HG03575 (cell line): Measurements from ENCODE around the gene SPINK4.

Experiments used
- ATAC-seq: cut with Tn5 transposase; IDR thresholded peaks from one replicate; pipeline ENCODE4 v1.9.1; 2021; ENCODE audit not compliant: unreplicated experiment, insufficient number of reproducible peaks, low FRiP score; ENCODE audit errors: extremely low read depth

SPINK4 gene

DNA sequence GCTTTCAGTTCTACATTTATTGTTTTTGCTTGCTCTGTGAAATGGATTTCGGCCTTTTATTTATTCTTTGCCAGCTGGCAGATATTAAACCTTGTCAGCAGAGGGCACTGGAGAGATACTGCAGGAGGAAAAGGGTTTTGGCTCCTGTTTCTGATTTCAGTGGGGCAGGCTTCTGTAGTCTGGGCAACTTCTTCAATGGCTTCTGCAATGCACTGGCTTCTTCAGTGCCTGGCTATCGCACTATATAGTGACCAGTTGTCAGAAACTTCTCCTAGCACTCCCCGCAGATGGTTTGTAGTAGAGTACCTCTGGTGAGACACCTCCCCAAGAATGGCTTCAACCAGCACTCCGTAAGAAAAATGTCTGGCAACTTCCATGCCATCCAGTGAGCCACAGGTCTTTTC lies 47.1 kb downstream of the SPINK4 start:
- ATAC-seq: no peak

DNA sequence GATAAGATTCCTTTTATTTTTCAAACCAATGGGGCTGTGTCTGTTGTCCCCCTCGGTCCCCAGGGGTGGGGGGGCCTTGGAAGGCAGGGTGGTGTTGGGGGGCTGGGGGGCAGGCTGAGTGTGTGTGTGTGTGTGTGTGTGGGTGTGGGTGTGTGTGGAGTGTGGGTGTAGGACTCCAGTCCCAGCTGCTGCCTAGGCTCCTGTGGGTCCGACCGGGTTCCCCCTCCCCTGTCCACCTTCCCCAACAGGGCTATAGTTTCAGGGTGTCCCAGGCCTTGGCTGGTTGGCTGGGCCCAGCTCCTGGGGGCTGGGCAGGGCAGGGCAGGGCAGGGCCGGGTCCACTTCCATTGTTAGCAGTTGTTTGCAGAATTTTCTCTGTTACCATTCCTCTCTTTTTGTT lies 48.3 kb downstream of the SPINK4 start:
- no peak for ATAC-seq

DNA sequence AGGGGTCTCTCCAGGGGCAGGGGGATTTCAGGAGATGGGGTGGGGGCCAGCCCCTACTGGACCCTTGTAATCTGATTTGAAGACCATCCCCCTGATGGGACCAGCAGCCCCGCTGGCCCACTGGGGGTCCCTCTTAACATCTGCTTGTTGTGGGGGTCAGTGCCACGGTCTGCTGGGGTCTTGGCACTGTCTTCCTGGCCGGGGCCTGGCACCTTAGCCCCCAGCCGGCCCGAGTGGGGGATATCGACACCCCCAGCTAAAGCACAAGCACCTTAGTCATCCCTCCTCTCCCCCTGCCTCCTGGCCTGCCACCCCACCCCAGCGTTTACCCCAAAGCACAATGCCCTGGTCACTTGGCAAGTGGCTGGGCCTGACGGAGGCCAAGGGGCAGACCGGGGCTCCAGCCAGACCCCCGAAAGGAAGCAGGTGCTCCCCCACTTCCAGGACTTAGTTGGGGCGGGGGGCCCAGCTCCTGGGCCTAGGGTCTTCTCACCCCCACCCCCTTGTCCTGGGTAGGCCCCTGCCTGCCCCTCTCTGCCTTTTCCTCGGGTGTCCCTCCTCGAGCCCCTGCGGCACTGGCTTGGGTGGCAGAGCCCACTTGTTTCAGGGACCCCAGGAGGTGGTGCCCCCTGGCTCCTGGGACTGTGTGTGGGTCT lies 49.0 kb downstream of the SPINK4 start:
- no peak for ATAC-seq

DNA sequence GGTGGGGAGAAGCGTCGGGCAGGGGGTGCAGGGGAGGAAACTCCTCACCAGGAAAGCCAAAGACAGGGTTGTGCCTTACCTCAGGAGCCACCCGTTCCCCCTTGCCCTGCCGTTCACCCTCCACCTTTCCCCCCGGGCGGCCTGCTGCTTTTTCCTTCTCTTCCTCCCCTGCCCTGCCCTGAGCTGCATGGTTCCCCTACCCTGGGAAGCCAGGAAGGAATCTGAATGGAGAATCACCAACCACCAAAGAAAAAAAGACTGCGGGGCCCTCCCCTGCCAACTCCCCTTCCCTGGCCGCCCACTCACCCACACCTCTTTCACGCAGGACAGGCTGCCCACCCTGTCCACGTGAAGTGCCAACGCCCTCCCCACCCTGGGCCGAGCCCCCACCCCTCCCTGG lies 49.5 kb downstream of the SPINK4 start:
- ATAC-seq: no peak

DNA sequence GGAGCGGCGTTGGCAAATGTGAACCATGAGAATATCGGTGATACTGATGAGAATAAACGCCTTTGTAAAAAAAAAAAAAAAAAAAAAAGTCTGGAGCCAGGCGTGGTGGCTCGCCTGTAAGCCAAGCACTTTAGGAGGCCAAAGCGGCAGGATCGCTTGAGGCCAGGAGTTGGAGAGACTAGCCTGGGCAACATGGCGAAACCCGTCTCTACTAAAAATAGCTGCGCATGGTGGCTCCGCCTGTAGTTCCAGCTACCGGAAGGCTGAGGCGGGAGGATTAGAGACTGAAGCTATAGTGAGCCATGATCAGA lies 49.9 kb downstream of the SPINK4 start:
- no peak for ATAC-seq

DNA sequence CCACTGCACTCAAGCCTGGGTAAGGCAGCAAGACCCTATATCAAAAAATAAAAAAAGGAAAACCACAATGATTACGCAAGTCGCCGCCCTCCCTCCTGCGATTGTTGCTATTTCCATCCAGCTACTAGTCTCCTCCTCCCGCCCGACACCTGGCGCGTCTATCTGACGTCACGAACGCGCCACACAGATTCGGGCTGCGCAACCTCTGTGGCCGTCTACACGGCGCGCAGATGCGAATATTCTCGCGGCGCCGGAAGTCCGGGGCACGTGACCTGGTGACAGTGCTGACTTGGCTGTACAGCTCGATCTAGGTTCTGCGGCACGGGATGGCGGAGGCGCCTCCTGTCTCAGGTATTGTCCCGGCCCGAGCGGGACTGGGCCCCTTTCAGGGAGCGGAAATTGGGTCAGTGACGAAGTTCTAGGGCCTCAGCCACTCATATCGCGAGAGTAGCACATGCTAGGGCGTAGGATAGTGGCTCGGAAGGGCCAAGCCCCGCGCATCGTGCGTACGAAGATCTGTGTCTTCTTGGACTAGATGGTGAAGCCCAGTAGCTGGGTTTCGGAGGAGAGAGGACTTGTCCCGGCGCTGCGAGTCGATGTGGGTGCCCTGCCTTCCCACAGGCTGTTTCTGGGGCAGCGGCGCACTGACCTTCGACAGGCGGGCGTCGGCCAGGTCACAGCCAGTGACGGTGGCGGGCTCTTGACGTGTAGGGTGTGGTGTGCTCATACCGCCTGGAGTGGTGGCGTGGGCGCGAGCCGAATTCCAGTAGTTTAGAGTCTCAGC lies 50.5 kb downstream of the SPINK4 start, which contains the start of gene NFX1:
NFX1 (plus strand) TSS at position 270 of the 784 bp plus-strand sequence; CDS start at position 327, 57 bp downstream.
- ATAC-seq: peak; percentile 58

DNA sequence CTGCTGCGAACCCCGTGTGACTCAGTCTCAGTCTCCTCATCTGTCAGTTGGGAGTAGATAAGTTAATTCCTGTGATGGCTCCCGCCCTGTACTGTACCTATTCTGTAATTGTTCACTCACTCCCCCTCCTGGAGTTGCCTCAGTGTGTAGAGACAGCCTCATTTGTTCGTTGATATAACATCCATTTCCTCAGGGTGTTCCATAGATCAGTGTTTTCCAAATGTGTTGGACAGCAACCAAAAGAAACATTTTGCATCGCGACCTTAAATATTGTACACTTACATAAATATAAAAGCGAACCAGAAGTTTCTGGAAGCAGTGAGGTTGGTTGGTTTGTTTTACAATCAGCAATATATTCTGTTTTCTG lies 51.0 kb downstream of the SPINK4 start:
- ATAC-seq: no peak

DNA sequence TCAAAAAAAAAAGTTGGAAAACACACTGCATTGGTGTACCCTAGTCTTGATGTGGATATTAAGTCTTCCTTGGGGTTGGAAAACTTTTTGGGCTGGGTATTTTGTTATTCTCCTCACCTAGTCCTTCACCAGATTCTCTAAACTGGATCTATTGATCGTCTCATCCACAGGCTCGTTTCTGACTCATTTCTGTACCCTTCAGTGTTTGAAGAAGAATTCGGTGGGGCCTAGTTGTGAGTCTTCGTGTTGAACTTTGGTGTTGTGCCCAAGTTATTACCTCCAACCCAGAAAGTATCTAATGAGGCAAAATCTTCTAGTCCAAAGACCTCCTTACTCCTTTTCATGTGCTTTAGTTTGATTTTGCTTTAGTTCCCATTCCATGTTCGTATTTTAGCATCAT lies 51.9 kb downstream of the SPINK4 start:
- ATAC-seq: no peak

DNA sequence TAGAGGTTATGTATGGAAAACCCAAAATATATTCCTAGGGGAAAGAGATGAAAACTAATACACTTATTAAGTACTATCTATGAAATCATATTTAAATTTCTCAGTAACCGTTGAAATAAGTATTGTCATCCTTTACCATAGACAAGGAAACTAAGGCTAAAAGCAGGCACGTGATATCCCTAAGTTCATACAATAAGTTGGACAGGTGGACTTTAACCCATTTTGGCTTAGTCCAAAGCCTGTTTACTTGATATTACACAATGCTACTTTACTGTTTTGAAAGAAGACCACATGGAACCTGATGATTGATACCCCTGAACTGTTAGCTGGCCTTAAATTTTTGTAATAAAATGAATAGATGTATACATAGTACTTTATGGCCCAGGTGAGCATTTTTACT lies 53.8 kb downstream of the SPINK4 start:
- ATAC-seq: no peak

DNA sequence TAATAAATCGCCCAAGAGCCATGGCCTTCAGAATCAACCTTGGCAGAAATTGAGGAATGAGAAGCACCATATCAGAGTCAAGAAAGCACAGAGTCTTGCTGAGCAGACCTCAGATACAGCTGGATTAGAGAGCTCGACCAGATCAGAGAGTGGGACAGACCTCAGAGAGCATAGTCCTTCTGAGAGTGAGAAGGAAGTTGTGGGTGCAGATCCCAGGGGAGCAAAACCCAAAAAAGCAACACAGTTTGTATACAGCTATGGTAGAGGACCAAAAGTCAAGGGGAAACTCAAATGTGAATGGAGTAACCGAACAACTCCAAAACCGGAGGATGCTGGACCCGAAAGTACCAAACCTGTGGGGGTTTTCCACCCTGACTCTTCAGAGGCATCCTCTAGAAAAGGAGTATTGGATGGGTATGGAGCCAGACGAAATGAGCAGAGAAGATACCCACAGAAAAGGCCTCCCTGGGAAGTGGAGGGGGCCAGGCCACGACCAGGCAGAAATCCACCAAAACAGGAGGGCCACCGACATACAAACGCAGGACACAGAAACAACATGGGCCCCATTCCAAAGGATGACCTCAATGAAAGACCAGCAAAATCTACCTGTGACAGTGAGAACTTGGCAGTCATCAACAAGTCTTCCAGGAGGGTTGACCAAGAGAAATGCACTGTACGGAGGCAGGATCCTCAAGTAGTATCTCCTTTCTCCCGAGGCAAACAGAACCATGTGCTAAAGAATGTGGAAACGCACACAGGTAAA lies 54.9 kb downstream of the SPINK4 start:
- ATAC-seq: no peak

DNA sequence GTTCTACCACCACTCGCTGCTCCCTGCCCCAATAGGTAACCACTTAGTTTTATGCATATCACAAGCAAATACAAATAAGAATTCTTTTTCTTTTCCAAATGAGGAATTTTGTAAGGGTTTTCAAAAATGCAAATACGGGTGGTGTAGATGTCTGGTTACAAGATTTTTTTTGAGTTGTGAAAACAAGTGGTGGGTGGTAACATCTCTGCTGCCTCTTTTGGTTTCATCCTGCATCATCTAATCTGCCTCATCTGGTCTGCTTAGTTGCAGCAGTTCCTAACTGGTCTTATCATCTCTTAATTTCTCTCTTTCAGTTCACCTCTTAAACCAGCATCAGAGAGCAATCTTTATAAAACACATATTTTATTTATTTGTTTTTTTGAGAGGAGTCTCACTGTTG lies 55.6 kb downstream of the SPINK4 start:
- no peak for ATAC-seq

DNA sequence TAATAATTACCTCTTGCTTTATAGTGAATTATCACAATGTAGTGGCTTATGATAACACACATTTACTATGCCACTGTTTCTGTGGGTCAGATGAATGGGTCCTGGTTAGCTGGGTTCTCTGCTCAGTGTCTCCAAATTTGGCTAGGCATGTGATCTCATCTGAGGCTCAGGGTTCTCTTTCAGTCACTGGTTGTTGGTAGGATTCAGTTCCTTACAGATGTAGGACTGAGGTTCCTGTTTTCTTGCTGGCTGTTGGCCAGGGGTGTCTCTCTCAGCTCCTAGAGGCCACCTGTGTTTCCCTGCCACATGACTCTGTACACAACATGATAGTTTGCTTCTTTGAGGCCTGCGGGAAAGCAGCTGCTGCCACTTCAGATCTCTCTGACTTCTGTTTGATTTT lies 57.5 kb downstream of the SPINK4 start:
- peak; percentile 82 for ATAC-seq
